GM19324 (cell line): ENCODE measurements around the gene MGAT4A.

Experiments used
- ATAC-seq: cut with Tn5 transposase; IDR thresholded peaks from one replicate; pipeline ENCODE4 v1.9.1; 2021; ENCODE audit warnings: mild to moderate bottlenecking, moderate library complexity; ENCODE audit not compliant: unreplicated experiment, low FRiP score

Gene MGAT4A

GRCh38 chr2:98731041-98731893 is at the start of gene MGAT4A:
Gene MGAT4A, minus strand, starts transcription at chr2:98731132. Its CDS starts 4,800 bp downstream, at chr2:98726332.
- ATAC-seq: peak; percentile 90

- ATAC-seq: no peak
Measured at GRCh38 chr2:98778741-98779483, 48.0 kb upstream of the MGAT4A start.

- no peak for ATAC-seq
Measured at GRCh38 chr2:98778151-98778550, 47.2 kb upstream of the MGAT4A start.

- ATAC-seq: no peak
Measured at GRCh38 chr2:98777710-98778109, 46.8 kb upstream of the MGAT4A start.

GRCh38 chr2:98777076-98777475 is 46.1 kb upstream of the MGAT4A start:
- no peak for ATAC-seq

- no peak for ATAC-seq
Measured at GRCh38 chr2:98776136-98776535, 45.2 kb upstream of the MGAT4A start.

GRCh38 chr2:98775146-98775986 is 44.4 kb upstream of the MGAT4A start:
- ATAC-seq: no peak

GRCh38 chr2:98773907-98774306 is 43.0 kb upstream of the MGAT4A start:
- no peak for ATAC-seq

- no peak for ATAC-seq
Measured at GRCh38 chr2:98773169-98773568, 42.2 kb upstream of the MGAT4A start.

- no peak for ATAC-seq
Measured at GRCh38 chr2:98772536-98772935, 41.6 kb upstream of the MGAT4A start.

GRCh38 chr2:98771721-98772524 is 41.0 kb upstream of the MGAT4A start:
- ATAC-seq: no peak

GRCh38 chr2:98771264-98771663 is 40.3 kb upstream of the MGAT4A start:
- no peak for ATAC-seq

- ATAC-seq: no peak
Measured at GRCh38 chr2:98769784-98770183, 38.9 kb upstream of the MGAT4A start.

- no peak for ATAC-seq
Measured at GRCh38 chr2:98769114-98769476, 38.2 kb upstream of the MGAT4A start.

GRCh38 chr2:98768384-98769113 is 37.6 kb upstream of the MGAT4A start:
- ATAC-seq: no peak

- no peak for ATAC-seq
Measured at GRCh38 chr2:98764499-98764898, 33.6 kb upstream of the MGAT4A start.

GRCh38 chr2:98763209-98763951 is 32.4 kb upstream of the MGAT4A start:
- no peak for ATAC-seq

GRCh38 chr2:98761909-98762308 is 31.0 kb upstream of the MGAT4A start:
- no peak for ATAC-seq
